NCI-H345 treated with DMSO at 0.1 percent for 48 hours (cell line): ENCODE measurements around the gene FITM2.
A peak's percentile ranks its signal among the peaks of the same experiment; 100 is the strongest.
"Not testable (repeated sequence)": the region's sequence is repeated elsewhere in the genome, so short reads cannot be mapped to it uniquely, and the experiment has no call there.

Experiments
- DNase-seq: peaks from one replicate; lab custom pipeline; 2025; ENCODE audit not compliant: unreplicated experiment; lab: John Stamatoyannopoulos, UW

The FITM2 gene

DNA sequence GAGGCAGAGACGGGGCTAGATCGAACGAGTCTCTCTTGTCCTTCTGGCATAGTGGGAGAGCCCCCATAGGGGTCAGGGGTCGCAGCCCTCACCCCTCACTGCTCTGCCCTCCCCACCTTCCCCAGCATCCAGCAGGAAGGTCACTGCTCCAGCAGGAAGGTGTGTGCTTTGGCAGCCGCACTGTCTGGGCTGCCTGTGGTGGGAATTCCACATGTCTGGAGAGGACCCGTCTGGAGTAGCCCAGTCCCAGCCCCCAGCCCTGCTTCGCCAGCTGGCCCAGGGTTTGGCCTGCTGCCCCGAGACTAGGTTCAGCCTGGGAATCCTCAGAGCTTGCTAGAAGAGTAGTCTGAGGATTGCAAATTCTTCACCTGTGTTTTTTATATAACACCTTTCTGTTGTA, 23.3 kb upstream of the FITM2 start:
- DNase-seq: no peak

DNA sequence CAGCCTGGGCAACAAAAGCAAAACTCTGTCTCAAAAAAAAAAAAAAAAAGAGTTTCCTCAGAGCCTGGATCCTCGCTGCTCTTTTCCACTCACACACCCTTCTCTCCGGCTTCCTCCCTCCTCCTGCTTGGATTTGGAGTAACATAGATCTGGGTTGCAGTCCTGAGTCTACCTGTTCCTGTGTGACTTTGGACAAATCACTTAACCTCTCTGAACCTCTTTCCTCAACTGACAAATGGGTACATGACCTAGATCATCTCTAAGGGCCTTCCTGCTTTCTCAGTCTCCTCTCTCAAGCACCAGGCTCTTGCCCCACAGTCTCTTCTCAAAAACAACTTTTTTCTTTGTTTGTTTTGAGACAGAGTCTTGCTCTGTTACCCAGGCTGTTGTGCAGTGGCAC, 20.2 kb upstream of the FITM2 start:
- DNase-seq: no peak

DNA sequence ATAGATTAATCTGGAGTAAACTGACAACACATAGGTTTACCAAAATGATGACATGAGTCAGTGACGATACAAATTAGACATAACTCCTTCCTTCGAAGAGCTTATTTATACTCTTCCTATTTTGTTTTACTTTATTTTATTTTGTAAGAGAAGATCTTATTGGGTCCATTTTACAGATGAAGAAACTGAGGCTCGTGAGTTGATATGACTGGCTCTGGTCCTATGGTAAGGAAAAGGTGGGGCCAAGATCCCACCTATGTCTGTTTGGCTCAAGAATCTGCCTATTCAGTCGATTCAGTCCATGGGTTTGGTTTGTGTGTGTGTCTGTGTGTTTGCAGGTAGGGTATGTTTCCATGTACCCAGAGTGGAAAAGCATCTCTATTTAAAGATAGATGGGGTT, 17.4 kb upstream of the FITM2 start:
- no peak for DNase-seq

DNA sequence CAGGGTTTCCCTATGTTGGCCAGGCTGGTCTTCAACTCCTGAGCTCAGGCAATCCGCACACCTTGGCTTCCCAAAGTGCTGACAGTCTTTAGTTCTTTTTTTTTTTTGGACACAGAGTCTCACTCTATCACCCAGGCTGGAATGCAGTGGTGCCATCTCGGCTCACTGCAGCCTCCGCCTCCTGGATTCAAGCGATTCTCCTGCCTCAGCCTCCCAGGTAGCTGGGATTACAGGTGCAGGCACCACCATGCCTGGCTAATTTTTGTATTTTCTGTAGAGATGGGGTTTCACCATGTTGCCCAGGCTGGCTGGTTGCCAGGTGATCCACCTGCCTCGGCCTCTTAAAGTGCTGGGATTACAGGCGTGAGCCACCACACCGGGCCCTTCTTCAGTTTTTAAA, 16.7 kb upstream of the FITM2 start:
- not testable (repeated sequence) for DNase-seq

DNA sequence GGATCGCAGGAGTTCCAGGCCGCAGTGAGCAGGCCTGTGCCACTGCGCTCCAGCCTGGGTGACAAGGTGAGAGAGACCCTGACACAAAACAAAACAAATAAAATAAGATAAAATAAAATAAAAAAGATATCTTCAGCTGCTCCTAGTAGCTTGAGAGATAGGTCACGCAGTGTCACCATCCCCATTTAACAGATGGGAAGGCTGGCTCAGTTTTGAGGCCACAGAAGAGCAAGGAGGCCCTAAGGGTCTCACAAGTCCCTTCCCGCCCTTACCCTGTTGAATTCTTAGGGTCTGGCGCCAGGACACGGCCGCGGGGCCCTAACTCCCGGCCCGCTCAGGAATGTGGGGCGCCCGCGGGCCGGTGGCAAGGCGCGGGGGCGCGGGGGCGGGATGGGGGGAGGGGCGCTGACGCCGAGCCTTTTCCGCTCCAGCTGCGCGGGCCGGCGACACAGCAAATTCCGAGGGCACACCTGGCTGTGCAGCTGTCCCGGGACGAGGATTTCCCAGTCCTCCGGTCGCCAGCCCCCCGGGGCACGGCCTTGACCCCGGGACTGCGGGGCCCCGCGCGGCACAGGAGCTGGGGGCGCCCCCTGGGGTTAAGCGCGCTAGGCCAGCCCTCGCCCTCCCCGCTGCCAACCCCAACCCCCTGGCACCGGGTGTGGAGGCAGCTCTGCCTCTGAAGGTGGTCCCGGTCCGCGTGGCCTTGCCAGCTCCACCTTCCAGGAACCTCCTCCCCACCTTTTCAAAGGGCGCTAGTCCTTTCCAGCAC, 15.6 kb upstream of the FITM2 start:
- DNase-seq: no peak

DNA sequence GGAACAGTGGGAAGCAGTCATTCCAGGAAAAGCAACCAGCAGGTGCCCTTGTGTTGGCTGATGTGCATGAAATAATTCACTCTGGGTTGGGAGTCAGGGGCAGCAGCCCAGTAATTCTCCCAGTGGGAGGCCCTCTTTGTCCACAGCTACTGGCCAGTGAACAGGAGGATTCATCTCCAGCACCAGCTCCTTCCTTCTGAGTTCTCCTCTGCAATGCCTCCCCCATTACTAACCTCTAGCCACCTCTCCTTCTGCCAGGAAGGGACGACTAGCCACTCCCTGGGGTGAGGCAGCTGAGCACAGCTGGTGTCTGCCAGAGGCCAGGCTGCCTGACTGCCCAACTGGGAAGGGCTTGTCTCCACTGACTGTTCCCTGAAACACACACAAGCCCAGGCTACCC, 13.3 kb upstream of the FITM2 start:
- DNase-seq: no peak

DNA sequence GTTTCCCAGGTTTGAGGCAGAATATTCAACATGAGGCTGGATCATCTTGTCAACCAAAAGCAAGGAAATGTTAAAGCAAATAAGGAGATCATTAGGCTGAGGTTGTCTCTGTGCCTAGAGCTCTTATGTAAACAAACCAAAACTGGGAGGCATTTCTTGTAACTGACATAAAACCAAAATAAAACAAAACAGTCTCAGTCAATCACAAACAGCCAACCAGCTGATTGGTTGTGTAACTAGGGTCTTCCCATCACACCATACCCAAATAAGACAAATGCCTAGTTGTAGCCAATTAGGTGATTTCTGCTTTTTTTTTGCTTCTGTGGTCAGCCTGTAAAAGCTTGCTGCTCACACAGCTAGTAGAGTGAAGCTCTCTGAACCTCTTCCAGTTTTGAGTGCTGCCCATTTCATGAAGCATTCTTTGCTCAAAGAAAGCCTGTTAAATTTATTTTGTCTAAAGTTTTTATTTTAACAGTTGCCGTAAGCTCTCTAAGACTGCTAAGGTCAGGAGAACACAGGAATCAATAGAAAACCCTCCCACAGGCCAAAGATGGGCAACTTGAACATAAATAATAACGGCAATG, 8.9 kb upstream of the FITM2 start:
- no peak for DNase-seq

DNA sequence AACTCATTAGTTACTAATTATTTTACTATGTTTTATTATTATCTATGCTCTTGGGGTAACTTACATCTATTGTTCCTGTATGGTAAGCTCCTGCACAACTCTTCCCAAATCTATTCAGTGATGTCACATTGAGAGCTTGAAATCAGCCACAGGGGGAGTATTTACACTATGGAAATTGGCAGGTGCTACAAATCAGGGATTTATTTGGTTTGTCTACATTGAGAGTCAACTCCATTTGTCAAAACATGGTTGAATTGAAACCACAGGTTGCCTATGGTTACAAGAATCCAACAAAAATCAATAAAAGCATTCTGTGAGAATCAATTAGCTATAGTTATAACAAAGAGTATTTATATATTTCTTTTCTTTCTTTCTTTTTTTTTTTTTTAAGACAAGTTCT, 3.9 kb upstream of the FITM2 start:
- peak; percentile 15 for DNase-seq

DNA sequence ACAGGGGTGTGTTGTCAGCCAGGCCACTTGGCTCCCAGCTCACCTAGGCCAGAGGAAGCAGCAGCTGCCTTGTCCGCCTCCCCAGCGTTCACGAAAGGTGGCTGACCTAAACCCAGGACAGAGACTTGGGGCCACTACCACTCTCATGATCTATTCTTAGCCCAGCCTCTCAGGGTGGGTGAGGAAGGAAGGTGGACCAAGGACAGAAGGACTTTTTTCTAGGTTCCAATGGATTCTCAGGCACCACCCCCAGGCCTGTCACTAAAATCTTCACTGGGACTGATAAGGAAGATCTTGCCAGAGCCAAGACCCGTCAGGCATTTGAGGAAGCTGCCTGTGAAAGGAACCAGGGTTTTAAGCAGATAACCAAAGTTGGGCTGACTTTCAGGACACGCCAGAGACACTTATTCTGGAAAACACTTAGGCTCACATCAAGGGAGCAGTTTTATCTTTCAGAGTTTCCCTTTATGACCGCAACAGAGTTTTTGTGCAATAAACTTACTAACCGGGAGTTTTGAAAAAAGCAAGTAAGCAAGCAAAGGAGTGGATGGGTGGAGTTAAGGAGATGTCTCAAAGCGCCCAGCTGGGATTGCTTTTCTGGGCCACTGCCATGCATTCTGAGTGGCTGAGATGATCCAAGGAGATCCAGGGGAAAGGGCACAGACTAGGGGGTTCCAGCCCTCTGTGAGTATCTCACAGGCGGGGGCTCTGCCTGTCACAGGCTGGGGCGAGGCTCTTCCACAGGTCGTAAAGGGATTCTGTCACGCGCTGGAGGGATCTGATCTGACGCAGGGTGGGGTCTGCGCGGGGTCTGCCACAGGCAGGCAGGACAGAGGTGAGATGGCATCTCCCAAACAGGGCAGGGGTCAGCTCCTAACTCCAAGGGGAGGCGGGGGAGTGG, 989 bp downstream of the FITM2 start:
- no peak for DNase-seq

DNA sequence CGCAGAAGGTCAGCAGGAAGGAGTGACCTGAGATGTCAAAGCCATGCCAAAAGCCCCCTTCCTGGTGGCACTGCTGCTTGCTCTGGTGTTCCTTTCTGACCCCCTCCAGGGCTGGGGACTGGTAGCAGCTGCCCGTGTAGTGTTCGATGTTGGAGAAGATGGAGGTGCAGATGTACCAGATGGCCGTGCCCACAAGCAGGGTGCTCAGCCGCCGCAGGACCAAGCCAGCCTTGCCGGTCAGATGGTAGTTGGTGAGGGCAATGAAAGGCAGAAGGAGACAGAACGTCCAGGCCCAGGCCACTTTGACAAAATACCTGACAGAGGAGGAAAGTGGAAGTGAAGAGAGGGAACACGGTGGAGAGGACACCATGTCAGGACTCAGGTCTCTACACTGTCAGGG, 4.1 kb downstream of the FITM2 start:
- DNase-seq: no peak

DNA sequence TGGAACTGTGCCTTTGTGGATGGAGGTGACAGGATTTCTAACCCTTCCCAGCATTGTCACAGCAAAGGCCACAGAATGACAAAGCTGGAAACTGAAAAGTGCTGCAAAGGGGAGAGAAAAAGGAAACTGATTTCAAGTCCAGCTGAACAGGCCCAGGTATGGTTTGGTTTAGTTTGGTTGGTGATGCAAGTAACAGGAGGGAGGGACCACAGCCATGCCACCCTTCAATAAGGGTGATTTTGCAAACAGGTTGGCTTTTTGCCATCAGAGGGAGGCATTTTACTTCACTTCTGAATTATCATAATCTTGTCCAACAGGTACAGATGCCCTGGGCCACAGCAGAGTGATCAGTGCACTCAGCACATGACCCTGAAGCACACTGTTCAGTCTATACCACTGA, 6.6 kb downstream of the FITM2 start:
- no peak for DNase-seq

DNA sequence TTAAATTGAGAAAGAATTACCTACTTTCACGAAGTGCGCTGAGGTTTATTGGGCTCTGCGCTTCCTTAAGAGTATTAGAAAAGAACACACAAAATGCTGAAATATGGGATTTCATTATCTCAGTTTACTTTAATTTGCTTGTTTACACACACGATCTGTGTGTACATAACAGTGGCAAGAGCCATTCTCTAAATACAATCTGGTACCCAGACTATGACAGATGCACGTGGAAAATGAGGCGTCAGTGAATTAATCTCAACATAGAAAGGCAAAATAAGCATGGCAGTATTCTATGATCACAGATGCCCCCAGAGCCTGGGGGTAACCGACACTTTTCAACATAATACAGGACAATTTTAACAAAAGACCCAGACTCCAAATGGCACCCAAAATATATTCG, 8.3 kb downstream of the FITM2 start:
- no peak for DNase-seq

DNA sequence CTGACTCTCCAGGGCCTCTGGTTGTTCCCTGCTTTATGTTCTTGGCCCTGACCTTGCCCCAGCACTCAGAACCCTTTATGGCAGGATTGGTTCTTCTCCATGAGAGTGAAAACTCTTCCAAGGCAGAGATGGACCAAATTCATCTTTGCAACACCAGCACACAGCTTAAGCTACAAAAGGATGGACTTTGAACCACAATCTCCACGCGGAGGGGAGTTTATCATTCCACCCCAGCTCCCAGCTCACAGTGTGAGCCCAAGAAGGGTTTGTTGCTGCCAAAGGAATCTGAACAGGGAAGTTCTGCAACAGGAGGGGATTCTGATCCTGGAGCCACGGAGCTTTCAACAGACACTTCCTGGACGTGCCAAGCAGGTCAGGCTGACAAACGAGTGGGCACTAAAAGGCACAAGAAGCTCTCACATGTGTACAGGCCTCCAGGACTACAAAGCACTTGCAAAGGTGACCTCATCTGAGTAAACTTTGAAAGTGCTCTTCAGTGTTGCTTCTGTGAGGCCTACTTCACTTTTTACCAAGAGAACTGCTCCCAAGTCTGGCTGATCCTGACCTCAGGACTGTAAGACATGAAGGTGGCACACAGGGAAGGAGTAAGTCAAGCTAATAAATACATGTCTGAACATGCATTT, 8.9 kb downstream of the FITM2 start:
- peak; percentile 26 for DNase-seq

DNA sequence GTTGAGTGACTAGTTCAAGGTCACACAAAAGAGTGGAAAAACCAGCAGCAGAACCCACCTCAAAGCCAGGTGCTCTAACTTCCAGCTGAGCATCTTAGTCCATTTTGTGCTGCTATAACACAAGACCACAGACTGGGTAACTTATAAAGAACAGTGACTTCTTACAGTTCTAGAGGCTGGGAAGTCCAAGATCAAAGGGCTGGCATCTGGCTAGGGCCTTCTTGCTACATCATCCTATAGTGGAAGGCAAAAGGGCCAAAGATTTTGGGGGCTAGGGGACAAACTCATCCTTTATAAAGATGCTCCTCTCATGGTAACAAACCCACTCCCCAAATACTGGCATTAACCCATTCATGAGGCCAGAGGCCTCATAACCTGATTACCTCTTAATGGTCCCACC, 9.7 kb downstream of the FITM2 start:
- DNase-seq: no peak

DNA sequence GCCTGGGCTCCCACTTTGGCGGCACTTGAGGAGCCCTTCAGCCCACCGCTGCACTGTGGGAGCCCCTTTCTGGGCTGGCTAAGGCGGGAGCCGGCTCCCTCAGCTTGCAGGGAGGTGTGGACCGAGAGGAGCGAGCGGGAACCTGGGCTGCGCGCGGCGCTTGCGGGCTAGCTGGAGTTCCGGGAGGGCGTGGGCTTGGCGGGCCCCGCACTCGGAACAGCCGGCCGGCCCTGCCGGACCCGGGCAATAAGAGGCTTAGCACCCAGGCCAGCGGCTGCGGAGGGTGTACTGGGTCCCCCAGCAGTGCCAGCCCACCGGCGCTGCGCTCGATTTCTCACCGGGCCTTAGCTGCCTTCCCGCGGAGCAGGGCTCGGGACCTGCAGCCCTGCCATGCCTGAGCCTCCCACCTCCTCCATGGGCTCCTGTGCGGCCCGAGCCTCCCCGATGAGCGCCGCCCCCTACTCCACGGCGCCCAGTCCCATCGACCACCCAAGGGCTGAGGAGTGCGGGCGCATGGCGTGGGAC, 11.9 kb downstream of the FITM2 start:
- DNase-seq: not testable (repeated sequence)

DNA sequence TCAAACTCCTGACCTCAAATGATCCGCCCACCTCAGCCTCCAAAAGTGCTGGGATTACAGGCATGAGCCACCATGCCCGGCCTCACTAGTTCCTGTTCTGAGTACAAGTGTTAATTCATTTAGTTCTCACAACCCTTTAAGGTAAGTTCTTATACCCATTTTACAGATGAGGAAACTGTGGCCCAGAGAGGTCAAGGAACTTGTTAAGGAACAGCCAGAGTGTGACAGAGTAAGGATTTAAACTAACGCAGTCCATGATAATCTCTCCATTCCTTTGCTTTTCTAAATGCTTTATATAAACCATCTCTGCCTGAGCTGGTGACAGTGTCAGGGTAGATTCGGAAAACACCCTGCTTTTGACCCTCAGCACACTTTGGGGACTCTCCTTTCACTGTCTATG, 13.3 kb downstream of the FITM2 start:
- DNase-seq: no peak

DNA sequence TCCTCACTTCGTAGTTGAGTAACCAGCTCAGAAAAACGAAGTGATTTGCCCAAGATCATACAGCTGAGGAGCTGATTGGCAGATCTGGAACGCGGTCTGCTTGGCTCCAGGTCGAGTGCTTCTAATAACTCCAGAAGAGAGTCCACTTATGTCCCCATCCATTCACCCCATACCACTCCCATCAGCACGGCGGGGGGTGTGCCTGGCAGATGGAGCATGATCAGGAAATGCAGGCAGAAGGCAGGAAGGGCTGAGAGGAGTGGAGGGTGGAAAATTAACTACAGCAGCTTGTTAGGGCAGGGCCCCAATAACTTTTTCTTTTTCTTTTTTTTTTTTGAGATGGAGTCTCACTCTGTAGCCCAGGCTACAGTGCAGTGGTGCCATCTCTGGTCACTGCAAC, 15.0 kb downstream of the FITM2 start:
- DNase-seq: peak; percentile 61

DNA sequence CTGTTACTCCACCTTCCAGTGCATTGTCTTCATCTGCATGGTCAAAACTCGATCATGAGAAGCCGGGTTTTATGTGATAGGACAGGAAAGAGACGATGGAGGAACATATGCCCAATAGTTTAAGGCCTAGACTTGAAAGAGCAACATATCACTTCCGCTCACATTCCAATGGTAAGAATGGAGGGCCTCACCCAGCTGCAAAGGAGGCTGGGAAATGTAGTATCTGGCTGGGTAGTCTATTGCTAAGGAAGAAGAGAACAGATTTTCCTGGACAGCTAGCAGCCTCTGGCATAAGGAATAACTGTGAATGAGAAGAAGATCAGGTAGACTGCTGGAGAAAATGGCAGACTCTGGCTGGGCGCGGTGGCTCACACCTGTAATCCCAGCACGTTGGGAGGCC, 19.2 kb downstream of the FITM2 start:
- no peak for DNase-seq

DNA sequence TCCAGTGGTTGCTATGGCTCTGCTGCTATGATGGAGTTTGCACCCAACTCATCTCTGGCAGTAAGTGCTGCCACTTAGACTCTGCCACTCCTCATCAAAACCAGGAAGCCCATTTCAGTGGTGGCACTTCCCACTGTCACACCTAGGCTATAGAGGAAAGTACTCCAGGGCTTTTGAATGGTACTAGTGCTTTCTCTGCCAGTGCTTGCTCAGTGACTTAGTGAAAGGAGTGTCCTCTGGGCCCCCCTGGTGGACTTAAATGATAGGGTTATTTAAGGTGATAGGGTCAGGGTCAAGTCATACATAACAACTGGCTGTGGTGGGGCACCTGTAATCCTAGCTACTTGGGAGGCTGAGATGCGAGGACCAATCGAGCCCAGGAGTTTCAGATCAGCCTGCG, 22.8 kb downstream of the FITM2 start:
- no peak for DNase-seq

DNA sequence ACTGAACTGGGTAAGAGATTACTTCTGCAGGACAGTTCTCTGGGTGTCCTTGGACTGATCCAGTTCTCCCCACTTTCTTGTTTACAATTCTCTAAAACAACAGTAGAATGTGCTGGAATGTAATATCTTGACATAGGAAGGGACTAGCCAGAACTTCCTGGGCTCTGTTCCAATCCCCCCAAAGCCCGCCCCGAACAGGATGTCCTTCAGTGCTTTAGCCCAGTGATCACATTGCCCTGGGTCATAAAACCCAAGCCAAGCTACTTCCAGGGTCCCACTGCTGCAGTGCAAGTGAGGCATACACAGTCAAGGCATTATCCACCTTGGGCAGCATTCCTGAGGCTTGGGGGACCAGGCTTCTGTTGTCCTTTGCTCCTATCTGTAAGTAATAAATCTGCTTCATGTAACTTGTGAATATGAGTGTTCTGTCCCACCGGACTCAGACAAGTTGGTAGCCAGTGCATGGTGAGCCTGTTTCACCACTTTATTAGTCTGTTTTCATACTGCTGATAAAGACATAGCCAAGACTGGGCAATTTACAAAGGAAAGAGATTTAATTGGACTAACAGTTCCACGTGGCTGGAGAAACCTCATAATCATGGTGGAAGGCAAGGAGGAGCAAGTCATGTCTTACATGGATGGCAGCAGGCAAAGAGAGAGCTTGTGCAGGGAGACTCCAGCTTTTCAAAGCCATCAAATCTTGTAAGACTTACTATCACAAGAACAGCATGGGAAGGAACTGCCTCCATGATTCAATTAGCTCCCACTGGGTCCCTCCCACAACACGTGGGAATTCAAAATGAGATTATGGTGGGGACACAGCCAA, 23.5 kb downstream of the FITM2 start:
- DNase-seq: no peak
